ENCODE results near the gene DNAJA4.

DNA sequence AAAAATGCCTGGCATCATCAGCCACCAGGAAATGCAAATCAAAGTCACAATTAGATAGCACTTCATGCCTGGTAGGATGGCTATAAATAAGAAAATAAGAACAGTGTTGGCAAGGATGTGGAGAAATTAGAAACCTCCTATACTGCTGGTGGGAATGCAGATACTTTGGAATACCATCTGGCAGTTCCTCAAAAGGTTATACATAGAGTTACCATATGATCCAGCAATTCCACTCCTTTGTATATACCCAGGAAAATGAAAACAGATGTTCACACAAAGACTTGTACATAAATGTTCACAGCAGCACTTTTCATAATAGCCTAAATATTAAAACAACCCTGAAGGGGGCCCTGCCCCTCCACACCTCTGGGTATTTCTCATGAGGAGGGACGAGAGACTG, 43.6 kb upstream of the DNAJA4 start:
- TF ChIP-seq CTCF (IDR thresholded peaks at IDR 0.05) (no peak), POLR2A (IDR thresholded peaks at IDR 0.05) (no peak), POLR2AphosphoS5 (IDR thresholded peaks at IDR 0.05) (no peak)
